SU-DHL-6 (cell line): Measurements from ENCODE around the gene SLC7A6OS.

Source experiments
- H2AFZ ChIP-seq: fragments of 200-600 bp; sonication (generic); 2 replicates; pipeline ENCODE4 v1.6.1; 2014; ENCODE audit warnings: low read depth, mild to moderate bottlenecking, moderate library complexity, mixed read lengths, antibody characterized with exemption, low read length; ENCODE audit not compliant: severe bottlenecking
- H3F3A ChIP-seq: fragments of 200-600 bp; shearing (Covaris generic); 2 replicates; pipeline ENCODE4 v1.6.0; 2016; ENCODE audit warnings: antibody characterized with exemption, mild to moderate bottlenecking; ENCODE audit not compliant: insufficient read depth
- H3K27ac ChIP-seq: fragments of 200-600 bp; sonication (generic); 2 replicates; pipeline ENCODE4 v1.5.1; 2016; ENCODE audit warnings: low read depth, mild to moderate bottlenecking, low read length, moderate library complexity, mixed read lengths
- H3K27me3 ChIP-seq: fragments of 200-600 bp; sonication (generic), shearing (Covaris generic); 2 replicates; pipeline ENCODE4 v1.6.0; 2014; ENCODE audit warnings: mild to moderate bottlenecking, low read length
- H3K36me3 ChIP-seq: fragments of 200-600 bp; sonication (generic); 2 replicates; pipeline ENCODE4 v1.6.1; 2014; ENCODE audit warnings: mild to moderate bottlenecking, low read length, mixed read lengths
- H3K4me2 ChIP-seq: fragments of 300-600, 200-600 bp; shearing (Covaris generic), sonication (generic); 2 replicates; pipeline ENCODE4 v1.6.0; 2014; ENCODE audit warnings: low read length, low read depth, mild to moderate bottlenecking; ENCODE audit not compliant: poor library complexity, severe bottlenecking
- H3K4me3 ChIP-seq: fragments of 200-600 bp; sonication (generic); 2 replicates; pipeline ENCODE4 v1.5.1; 2014; ENCODE audit warnings: antibody characterized with exemption, low read length, mild to moderate bottlenecking, mixed read lengths; ENCODE audit not compliant: insufficient read depth, poor library complexity, severe bottlenecking
- H3K79me2 ChIP-seq: fragments of 200-600 bp; sonication (generic); 2 replicates; pipeline ENCODE4 v1.6.1; 2014; ENCODE audit warnings: mild to moderate bottlenecking, low read length, moderate library complexity; ENCODE audit not compliant: insufficient read depth
- H3K9ac ChIP-seq: fragments of 200-600 bp; sonication (generic); 2 replicates; pipeline ENCODE4 v1.7.0; 2014; ENCODE audit warnings: mild to moderate bottlenecking, low read length
- H3K9me2 ChIP-seq: fragments of 200-600 bp; sonication (generic); replicated peaks from 2 replicates; pipeline ENCODE4 v1.6.1; 2014; ENCODE audit warnings: low read length; ENCODE audit not compliant: insufficient read depth
- H3K9me3 ChIP-seq: fragments of 200-600 bp; sonication (generic); 2 replicates; pipeline ENCODE4 v1.6.1; 2014; ENCODE audit warnings: low read length, mixed read lengths; ENCODE audit not compliant: insufficient read depth
- H4K20me1 ChIP-seq: fragments of 200-600 bp; sonication (generic); 2 replicates; pipeline ENCODE4 v1.6.1; 2014; ENCODE audit warnings: low read depth, mild to moderate bottlenecking, antibody characterized with exemption, low read length, moderate library complexity, mixed read lengths
- EZH2phosphoT487 ChIP-seq: fragments of 200-600 bp; sonication (generic), shearing (Covaris generic); conservative IDR thresholded peaks from 2 replicates; pipeline ENCODE4 v1.6.1; 2018; ENCODE audit warnings: mild to moderate bottlenecking, antibody characterized with exemption, low read length, moderate library complexity, mixed read lengths
- TF ChIP-seq, protein P1 (sequence below): fragments of 200-600 bp; sonication (generic); IDR thresholded peaks from one replicate; pipeline ENCODE4 v1.5.1; 2017; ENCODE audit warnings: antibody characterized with exemption, mild to moderate bottlenecking, low read length, moderate library complexity; ENCODE audit not compliant: insufficient read depth, poor library complexity, severe bottlenecking

Gene SLC7A6OS

DNA sequence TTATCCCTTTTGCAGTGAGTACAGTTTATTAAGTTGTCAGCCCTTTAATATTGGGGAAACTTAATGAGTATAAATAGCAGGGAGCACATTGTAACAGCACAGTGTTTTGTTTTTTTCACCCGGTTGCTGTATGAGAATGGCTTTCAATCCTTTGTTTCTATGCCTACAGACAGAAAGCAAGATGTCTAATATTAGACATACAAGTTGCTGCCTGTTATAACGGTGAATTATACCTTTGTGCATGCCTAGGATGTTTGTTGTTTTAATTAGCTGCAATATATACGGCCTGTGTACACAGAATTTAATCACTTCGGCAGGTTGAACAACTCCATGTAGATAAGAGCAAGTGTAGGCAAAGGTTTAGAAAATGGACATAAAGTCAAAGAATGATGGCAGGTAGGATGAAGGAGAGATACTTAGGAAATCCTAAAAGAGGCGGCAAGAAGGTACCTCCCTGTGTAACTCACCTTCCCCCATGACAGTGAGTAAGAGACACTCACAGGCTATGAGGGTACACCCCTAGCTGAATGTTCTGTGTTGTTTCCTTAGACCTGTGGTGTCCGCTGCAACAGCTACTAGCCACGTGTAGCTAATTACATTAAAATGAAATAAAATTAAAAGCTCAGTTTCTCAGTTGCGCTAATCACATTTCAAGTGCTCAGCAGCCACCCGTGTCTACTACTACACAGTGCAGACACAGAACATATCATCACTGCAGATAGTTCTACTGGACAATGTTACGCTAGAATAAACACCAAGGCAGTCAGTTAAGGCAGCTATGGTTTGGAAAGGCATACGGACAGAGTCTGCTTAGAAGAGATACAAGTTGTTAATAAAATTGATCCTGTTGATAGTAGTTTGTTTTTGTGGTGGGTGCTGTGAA lies 10.9 kb downstream of the SLC7A6OS start:
- no peaks in the 10 kb centered on the region for H4K20me1 ChIP-seq
- 0 out of 2 replicates have a peak, but pooled peaks cover 1% of the 10 kb centered on the region for H3K79me2 ChIP-seq
- TF ChIP-seq, protein P1, sequence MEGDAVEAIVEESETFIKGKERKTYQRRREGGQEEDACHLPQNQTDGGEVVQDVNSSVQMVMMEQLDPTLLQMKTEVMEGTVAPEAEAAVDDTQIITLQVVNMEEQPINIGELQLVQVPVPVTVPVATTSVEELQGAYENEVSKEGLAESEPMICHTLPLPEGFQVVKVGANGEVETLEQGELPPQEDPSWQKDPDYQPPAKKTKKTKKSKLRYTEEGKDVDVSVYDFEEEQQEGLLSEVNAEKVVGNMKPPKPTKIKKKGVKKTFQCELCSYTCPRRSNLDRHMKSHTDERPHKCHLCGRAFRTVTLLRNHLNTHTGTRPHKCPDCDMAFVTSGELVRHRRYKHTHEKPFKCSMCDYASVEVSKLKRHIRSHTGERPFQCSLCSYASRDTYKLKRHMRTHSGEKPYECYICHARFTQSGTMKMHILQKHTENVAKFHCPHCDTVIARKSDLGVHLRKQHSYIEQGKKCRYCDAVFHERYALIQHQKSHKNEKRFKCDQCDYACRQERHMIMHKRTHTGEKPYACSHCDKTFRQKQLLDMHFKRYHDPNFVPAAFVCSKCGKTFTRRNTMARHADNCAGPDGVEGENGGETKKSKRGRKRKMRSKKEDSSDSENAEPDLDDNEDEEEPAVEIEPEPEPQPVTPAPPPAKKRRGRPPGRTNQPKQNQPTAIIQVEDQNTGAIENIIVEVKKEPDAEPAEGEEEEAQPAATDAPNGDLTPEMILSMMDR = no peak
- no peak for TF ChIP-seq EZH2phosphoT487
- no peak overlapping the region for H3K4me2 ChIP-seq
- H3K9me2 ChIP-seq = no peaks in the 10 kb centered on the region
- H3K4me3 ChIP-seq = no peak overlapping the region
- no peak overlapping the region for H3K27ac ChIP-seq
- no peaks in the 10 kb centered on the region for H3K27me3 ChIP-seq
- no peaks in the 10 kb centered on the region for H3K9me3 ChIP-seq
- H3K9ac ChIP-seq = no peak overlapping the region
- H3F3A ChIP-seq = peaks cover 15% of the 10 kb centered on the region
- peaks cover 30% of the 10 kb centered on the region for H3K36me3 ChIP-seq
- no peak overlapping the region for H2AFZ ChIP-seq

DNA sequence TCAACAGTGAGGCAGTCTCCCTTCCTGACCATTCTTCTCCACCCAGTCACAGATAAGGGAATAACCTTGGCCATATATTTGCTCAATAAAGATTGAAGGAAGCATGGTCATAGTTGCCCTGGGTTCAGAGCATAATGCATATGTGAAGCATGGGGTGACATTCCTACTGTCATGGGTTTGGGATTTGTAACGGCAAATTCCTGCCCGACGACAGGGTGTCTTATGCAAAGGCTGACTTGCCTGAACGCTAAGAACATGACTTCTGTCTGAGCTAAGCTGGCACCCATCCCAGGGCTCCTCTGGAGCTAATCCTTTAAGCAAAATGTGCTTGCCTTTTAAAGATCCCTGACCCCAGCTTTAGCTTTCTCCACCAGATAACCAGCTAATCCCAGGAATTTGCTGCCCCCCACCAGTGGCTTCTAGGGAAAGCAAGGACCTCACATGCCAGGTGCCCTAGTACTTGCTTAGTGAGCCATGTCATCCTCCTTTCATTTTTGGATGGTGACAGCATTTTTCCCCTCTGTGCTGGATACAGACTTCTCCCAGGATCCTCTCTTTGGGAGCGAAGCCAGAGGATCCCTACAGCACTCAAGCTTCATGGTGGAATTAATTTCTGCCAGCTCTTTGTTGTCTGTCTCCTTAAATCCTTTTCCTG lies 11.7 kb downstream of the SLC7A6OS start:
- Histone ChIP-seq H3K9ac (no peak overlapping the region), H3K79me2 (no peaks in the 10 kb centered on the region), H3K27ac (no peak overlapping the region), H2AFZ (no peak overlapping the region), H3K9me2 (no peaks in the 10 kb centered on the region), H3K4me2 (no peak overlapping the region), H3K4me3 (no peak overlapping the region), H3F3A (peaks cover 15% of the 10 kb centered on the region), H3K9me3 (no peaks in the 10 kb centered on the region), H3K27me3 (no peaks in the 10 kb centered on the region), H3K36me3 (peaks cover 30% of the 10 kb centered on the region), H4K20me1 (no peaks in the 10 kb centered on the region)
- no peak for TF ChIP-seq EZH2phosphoT487
- TF ChIP-seq, protein P1 = no peak

DNA sequence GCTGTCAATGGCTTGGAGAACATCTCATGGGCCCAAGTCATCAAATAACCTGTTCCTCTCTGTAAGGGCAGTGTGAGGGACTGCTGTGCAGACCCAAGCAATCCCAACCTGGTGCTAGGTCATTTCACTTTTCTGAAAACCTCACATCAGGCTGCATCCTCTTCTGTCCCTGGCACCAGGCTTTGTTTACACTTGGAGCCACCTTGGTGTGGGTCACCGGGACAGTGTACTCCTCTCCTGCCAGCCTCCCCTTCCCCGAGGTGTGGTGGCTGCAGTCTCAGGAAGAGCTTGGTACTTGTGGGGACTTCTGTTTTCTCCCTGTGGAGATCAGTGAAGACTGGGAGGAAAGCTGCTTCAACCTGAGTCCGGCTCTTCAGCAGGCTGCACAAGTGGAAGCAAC lies 12.4 kb downstream of the SLC7A6OS start:
- no peaks in the 10 kb centered on the region for H3K9me3 ChIP-seq
- H3K27me3 ChIP-seq = no peaks in the 10 kb centered on the region
- no peak overlapping the region for H3K9ac ChIP-seq
- H3K4me2 ChIP-seq = no peak overlapping the region
- TF ChIP-seq, protein P1 = no peak
- no peak for TF ChIP-seq EZH2phosphoT487
- H2AFZ ChIP-seq = no peak overlapping the region
- no peak overlapping the region for H3K27ac ChIP-seq
- no peak overlapping the region for H3K4me3 ChIP-seq
- H3K79me2 ChIP-seq = no peaks in the 10 kb centered on the region
- peaks cover 15% of the 10 kb centered on the region for H3F3A ChIP-seq
- H3K36me3 ChIP-seq = peaks cover 24% of the 10 kb centered on the region
- no peaks in the 10 kb centered on the region for H4K20me1 ChIP-seq
- H3K9me2 ChIP-seq = no peaks in the 10 kb centered on the region
